ENCODE data around the gene BCL6.

The BCL6 gene

GRCh38 chr3:187748050-187748481 lies 2.8 kb upstream of the BCL6 start:
- H3K36me3 ChIP-seq (replicated peaks) = no peaks in the 10 kb centered on the region
- peaks cover 18% of the 10 kb centered on the region for H3K4me1 ChIP-seq
- no peaks in the 10 kb centered on the region for H3K27me3 ChIP-seq (ENCODE audit: low read depth)
- peak; percentile 68 to 95 for DNase-seq (ENCODE audit: low spot score in 2 of 2)
- H3K4me3 ChIP-seq = no peak overlapping the region
- in situ Hi-C loops (cut with MboI; ENCODE audit: low sequenced_read_pairs) = loop anchor here (25.0 kb wide), 3 partner anchors 1014 to 1489 kb away; partner anchors contain the start of gene TPRG1
- H3K9me3 ChIP-seq = no peaks in the 10 kb centered on the region

- H3K36me3 ChIP-seq (replicated peaks) = no peaks in the 10 kb centered on the region
- in situ Hi-C loops (cut with MboI; ENCODE audit: low sequenced_read_pairs) = loop anchor here (25.0 kb wide), 3 partner anchors 1015 to 1490 kb away; partner anchors contain the start of gene TPRG1
- no peaks in the 10 kb centered on the region for H3K9me3 ChIP-seq
- peaks cover 20% of the 10 kb centered on the region for H3K4me1 ChIP-seq
- peak in 1 of 2 experiments; percentile 66 for DNase-seq (ENCODE audit: low spot score in 2 of 2)
- no peaks in the 10 kb centered on the region for H3K27me3 ChIP-seq (ENCODE audit: low read depth)
- H3K4me3 ChIP-seq = no peak overlapping the region
Measured at GRCh38 chr3:187747506-187747905, 2.2 kb upstream of the BCL6 start.

GRCh38 chr3:187746442-187747281 lies 1.4 kb upstream of the BCL6 start:
- Histone ChIP-seq H3K4me3 (peak overlapping the region; percentile 45), H3K9me3 (no peaks in the 10 kb centered on the region), H3K36me3 (replicated peaks) (no peaks in the 10 kb centered on the region), H3K27me3 (ENCODE audit: low read depth) (no peaks in the 10 kb centered on the region), H3K4me1 (peaks cover 27% of the 10 kb centered on the region)
- DNase-seq (ENCODE audit: low spot score in 2 of 2) = peak; percentile 48 to 55
- in situ Hi-C loops (cut with MboI; ENCODE audit: low sequenced_read_pairs) = loop anchor here (25.0 kb wide), 3 partner anchors 1016 to 1491 kb away; partner anchors contain the start of gene TPRG1

DNA sequence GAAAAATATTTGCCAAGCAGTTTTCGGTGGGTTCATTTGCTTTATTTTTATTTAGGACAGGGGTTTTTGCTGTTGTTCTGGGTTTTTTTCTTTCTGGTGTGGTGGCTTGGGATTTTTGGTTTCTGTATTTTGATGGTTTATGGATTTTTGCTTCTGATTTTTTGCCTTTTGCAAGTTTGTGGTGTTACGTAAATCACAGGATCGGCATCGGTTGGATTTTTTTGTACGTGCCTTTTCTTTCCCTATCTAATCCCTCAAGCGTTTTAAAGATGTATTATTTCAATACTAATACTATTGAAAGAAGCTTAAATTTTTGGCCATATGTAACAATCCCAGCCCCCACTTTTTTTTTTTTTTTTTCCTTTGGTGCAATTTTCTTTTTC lies 782 bp upstream of the BCL6 start:
- no peaks in the 10 kb centered on the region for H3K27me3 ChIP-seq (ENCODE audit: low read depth)
- H3K4me1 ChIP-seq = peaks cover 30% of the 10 kb centered on the region
- H3K4me3 ChIP-seq = peak overlapping the region; percentile 45
- H3K9me3 ChIP-seq = no peaks in the 10 kb centered on the region
- no peaks in the 10 kb centered on the region for H3K36me3 ChIP-seq (replicated peaks)
- in situ Hi-C loops (cut with MboI; ENCODE audit: low sequenced_read_pairs) = loop anchor here (25.0 kb wide), 3 partner anchors 1016 to 1491 kb away; partner anchors contain the start of gene TPRG1
- no peak for DNase-seq (ENCODE audit: low spot score in 2 of 2)

- no peaks in the 10 kb centered on the region for H3K36me3 ChIP-seq (replicated peaks)
- peak in 1 of 2 experiments; percentile 57 for DNase-seq (ENCODE audit: low spot score in 2 of 2)
- peaks cover 39% of the 10 kb centered on the region for H3K4me1 ChIP-seq
- in situ Hi-C loops (cut with MboI; ENCODE audit: low sequenced_read_pairs) = loop anchor here (5.0 to 25.0 kb wide), 4 partner anchors 1018 to 1493 kb away; partner anchors contain the start of gene TPRG1
- H3K9me3 ChIP-seq = no peaks in the 10 kb centered on the region
- no peaks in the 10 kb centered on the region for H3K27me3 ChIP-seq (ENCODE audit: low read depth)
- peak overlapping the region; percentile 45 for H3K4me3 ChIP-seq
Measured at GRCh38 chr3:187744169-187745151, 808 bp downstream of the BCL6 start.

- Histone ChIP-seq H3K36me3 (replicated peaks) (no peaks in the 10 kb centered on the region), H3K9me3 (no peaks in the 10 kb centered on the region), H3K27me3 (ENCODE audit: low read depth) (no peaks in the 10 kb centered on the region), H3K4me1 (peaks cover 44% of the 10 kb centered on the region), H3K4me3 (peak overlapping the region; percentile 45)
- DNase-seq (ENCODE audit: low spot score in 2 of 2) = peak in 1 of 2 experiments; percentile 54
- in situ Hi-C loops (cut with MboI; ENCODE audit: low sequenced_read_pairs) = loop anchor here (5.0 to 25.0 kb wide), 4 partner anchors 1019 to 1494 kb away; partner anchors contain the start of gene TPRG1
Measured at GRCh38 chr3:187743195-187744141, 1.8 kb downstream of the BCL6 start.

- Histone ChIP-seq H3K4me3 (no peak overlapping the region), H3K36me3 (replicated peaks) (no peaks in the 10 kb centered on the region), H3K27me3 (ENCODE audit: low read depth) (no peaks in the 10 kb centered on the region), H3K9me3 (no peaks in the 10 kb centered on the region), H3K4me1 (peaks cover 35% of the 10 kb centered on the region)
- DNase-seq (ENCODE audit: low spot score in 2 of 2) = no peak
- in situ Hi-C loops (cut with MboI; ENCODE audit: low sequenced_read_pairs) = loop anchor here (5.0 to 25.0 kb wide), 4 partner anchors 1020 to 1495 kb away; partner anchors contain the start of gene TPRG1
Measured at GRCh38 chr3:187742351-187743171, 2.7 kb downstream of the BCL6 start.

DNA sequence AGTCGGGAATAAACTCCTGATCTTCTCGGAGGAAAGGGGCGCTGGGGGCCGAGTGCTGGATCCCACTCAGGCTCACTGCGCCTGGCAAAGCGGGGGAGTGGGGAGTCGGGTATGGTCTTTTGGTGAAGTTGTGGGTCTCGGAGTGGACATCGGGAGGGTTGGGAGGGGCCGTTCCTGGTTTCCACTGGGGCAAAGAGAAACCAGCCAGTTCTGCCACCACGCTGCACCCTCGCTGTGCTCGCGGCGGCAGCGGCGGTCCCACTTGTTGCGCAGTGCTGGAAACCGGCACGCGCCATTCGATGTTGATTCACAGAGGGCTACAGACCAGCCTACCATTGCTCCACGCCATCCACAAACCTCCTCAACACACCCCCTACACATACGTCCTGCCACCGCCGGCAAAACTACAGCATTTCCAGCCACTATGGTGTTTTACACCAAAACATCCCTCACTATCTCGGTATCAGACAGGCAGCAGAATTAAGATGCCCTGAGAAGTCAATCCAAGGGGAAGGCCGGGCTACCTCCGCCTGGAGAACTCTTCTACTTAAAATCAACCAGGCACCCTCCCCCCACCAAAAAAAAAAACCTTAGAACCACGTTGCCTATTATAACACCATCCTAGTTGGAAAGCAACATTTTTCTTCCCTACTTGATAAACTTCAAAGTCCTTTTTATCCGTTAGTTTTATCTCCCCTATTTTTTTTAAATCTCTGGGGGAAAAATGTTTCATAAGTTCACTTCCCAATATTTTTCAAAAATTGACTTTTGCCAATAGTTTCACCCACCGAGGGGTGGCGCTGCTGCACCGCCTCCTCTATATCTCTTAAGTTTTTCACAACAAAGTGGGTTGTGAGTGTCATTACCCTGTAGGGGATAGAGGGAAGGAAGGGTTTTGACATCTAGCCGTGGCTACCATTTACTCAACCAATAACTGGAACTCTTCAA lies 3.6 kb downstream of the BCL6 start:
- Histone ChIP-seq H3K36me3 (replicated peaks) (no peaks in the 10 kb centered on the region), H3K27me3 (ENCODE audit: low read depth) (no peaks in the 10 kb centered on the region), H3K4me1 (peaks cover 29% of the 10 kb centered on the region), H3K9me3 (no peaks in the 10 kb centered on the region), H3K4me3 (peak overlapping the region; percentile 27)
- in situ Hi-C loops (cut with MboI; ENCODE audit: low sequenced_read_pairs) = loop anchor here (5.0 to 25.0 kb wide), 4 partner anchors 1021 to 1496 kb away; partner anchors contain the start of gene TPRG1
- DNase-seq (ENCODE audit: low spot score in 2 of 2) = peak; percentile 70 to 82

DNA sequence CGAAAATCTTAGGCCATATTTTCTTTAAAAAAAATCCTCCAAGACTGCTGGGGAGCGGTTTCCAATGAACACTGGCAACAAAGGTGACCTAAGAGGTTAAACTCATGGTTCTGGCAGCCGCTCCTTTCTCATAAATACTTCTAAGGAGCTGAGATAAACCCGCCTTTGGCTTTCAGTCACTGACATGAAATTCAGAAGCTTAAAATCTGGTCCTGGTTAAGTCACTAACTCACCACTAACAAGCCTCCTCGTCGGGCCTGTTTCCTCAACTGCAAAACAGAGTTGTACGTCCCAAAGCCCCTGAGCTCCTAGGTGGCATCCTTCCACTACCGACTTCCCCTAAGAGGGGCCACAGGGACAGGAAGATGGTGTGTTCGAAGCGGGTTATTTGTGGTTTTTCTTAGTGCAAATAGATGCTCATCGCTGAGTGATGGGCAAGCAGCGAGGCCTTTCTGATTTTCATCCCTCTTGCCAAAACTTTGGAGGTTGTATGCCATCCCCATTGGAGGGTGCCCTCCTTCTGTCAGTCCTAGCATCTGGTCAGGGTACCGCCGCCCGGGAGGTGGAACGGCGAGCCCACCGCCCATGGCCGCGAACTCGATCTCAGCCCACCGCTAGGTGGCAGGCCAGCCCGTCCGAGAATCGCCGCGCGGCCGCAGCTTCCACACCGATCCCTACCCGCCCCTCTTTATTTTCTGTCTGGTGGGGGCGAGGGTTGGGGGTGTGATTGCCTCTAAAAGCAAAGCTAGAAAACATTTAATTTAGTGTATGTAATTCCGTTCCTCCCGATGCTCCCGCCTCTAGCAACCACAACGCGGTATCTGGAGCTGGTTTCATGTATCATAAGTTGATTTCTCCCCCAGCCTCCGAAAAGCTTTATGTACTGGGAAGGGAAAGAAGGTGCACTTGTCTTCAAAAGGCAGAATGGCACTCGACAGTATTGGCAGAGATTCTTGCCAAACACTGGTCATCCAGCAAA lies 4.6 kb downstream of the BCL6 start:
- DNase-seq (ENCODE audit: low spot score in 2 of 2) = peak; percentile 39 to 80
- no peaks in the 10 kb centered on the region for H3K36me3 ChIP-seq (replicated peaks)
- H3K27me3 ChIP-seq (ENCODE audit: low read depth) = no peaks in the 10 kb centered on the region
- H3K9me3 ChIP-seq = no peaks in the 10 kb centered on the region
- peak overlapping the region; percentile 27 for H3K4me3 ChIP-seq
- H3K4me1 ChIP-seq = peaks cover 29% of the 10 kb centered on the region
- in situ Hi-C loops (cut with MboI; ENCODE audit: low sequenced_read_pairs) = loop anchor here (5.0 to 25.0 kb wide), 4 partner anchors 1022 to 1497 kb away; partner anchors contain the start of gene TPRG1
